GM18519 (cell line): ENCODE data around the gene BRF1.
A peak's percentile ranks its signal among the peaks of the same experiment; 100 is the strongest.
"Not testable (repeated sequence)": the region's sequence is repeated elsewhere in the genome, so short reads cannot be mapped to it uniquely, and the experiment has no call there.

Experiments
- ATAC-seq: cut with Tn5 transposase; IDR thresholded peaks from one replicate; pipeline ENCODE4 v1.9.1; 2021; ENCODE audit warnings: mild to moderate bottlenecking, moderate library complexity; ENCODE audit not compliant: unreplicated experiment, low FRiP score

Gene BRF1, protein sequence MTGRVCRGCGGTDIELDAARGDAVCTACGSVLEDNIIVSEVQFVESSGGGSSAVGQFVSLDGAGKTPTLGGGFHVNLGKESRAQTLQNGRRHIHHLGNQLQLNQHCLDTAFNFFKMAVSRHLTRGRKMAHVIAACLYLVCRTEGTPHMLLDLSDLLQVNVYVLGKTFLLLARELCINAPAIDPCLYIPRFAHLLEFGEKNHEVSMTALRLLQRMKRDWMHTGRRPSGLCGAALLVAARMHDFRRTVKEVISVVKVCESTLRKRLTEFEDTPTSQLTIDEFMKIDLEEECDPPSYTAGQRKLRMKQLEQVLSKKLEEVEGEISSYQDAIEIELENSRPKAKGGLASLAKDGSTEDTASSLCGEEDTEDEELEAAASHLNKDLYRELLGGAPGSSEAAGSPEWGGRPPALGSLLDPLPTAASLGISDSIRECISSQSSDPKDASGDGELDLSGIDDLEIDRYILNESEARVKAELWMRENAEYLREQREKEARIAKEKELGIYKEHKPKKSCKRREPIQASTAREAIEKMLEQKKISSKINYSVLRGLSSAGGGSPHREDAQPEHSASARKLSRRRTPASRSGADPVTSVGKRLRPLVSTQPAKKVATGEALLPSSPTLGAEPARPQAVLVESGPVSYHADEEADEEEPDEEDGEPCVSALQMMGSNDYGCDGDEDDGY

DNA sequence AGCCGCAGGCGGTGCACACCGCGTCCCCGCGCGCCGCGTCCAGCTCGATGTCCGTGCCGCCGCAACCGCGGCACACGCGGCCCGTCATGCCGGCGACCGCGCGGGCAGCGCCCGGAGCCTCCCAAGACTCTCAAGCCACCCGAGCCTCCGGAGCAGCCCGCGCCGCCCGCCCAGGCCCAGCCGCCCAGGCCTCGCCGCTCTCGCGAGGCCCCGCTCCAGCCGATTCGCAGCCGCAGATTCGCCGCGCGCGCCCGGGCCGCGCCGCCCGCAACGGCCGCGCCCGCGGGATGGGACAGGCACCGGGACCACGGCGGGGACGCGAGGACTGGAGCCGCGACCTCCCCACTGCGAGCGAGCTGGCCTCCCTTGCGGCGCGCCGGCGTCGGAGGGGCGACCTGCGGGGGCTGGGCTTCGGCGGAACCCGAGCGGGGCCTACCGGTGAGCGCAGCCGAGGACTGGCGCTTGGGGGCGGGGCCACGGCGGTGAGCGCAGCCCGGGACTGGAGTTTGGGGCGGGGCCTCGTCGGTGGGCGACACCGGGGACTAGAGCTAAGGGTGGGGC lies at the start of gene BRF1:
BRF1 (minus strand) TSS at position 460 of the 561 bp plus-strand sequence; CDS start at position 88, 372 bp downstream.
- peak; percentile 64 for ATAC-seq

DNA sequence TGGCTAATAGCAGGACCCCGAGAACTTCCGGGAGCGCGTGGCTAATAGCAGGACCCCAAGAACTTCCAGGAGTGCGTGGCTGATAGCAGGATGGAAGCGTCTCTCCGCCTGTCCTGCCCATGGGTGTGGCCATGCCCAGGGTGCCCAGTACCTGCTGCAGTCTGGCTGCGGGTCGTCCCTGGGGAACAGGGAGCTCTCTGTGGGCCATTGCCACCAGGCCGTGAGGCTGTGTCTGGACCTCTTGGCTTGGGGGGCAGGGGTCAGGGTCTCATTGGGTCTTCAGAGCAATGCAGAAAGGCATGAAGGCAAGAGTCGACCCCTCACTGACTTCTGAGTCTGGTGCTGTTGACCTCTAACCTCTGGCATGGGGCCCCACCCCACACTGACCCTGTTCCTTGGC lies 49.2 kb upstream of the BRF1 start:
- no peak for ATAC-seq

DNA sequence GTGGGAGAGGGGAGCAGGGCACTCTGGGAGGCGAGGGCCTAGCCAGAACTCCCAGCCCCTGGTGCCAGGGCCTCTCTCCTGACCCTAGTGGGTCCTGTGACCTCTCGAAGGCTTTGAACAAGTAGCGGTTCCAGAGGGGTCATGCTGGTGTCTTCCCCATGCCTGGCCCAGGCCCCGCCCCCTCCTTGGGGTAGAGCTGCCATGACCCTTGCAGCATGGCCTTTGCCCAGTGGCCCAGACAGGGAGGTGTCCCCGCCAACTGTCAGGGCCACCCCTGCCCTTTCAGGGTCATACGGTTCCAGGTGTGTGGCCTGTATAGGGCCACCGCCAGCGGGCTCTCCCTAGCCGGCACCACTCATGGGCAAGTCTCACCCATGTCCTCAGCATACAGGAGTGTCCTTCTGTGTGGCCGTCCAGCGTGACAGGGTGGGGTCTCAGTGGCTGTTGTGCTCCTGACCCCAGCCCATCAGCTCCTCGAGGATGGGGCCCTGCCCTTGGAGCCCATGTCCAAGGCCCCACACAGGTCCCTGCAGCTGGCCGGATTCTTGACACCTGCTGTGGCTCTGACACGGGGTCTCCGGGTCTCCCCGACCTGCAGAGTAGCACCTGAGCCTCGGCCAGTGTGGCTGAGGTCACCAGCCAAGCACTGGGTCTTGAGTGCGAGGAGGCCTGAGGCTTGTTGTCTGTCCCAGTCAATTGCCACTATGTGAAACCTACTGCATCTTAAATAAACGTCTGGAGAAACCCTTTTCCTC lies 48.3 kb upstream of the BRF1 start:
- ATAC-seq = no peak

DNA sequence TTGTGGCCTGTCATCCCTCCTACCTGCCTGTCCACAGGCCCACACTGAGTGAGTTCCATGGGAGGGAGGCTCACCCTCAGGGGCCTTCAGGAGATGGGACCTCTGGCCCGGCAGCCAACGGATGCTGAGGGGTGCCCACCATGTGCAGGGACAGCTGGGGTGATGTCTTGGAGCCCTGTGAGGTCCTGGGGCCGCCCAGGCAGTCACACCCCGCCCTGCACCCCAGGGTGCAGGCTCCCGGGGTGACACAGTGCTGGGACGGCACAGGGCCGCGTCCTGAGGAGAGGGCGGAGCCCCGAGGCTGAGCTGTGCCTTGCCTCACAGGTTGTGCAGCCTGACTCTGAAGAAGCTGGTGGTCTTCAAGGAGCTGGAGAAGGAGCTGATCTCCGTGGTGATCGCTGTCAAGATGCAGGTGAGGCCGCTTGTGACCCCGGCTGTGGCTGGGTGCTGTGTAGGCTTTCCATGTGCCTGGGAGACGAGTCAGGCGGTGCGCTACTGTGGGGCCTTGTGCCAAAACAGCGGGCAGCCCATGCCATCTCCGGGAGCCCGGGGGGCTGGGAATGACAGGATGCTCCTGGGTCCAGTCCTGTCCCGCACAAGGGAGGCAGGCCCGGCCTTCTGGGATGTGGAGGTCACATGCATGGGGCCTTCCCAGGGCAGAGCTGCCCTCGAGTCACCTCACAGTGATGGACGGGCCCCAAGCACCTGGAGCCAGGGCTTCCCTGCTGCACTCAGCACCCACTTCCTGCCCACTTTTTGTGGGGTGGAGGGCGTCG lies 47.6 kb upstream of the BRF1 start:
- no peak for ATAC-seq

DNA sequence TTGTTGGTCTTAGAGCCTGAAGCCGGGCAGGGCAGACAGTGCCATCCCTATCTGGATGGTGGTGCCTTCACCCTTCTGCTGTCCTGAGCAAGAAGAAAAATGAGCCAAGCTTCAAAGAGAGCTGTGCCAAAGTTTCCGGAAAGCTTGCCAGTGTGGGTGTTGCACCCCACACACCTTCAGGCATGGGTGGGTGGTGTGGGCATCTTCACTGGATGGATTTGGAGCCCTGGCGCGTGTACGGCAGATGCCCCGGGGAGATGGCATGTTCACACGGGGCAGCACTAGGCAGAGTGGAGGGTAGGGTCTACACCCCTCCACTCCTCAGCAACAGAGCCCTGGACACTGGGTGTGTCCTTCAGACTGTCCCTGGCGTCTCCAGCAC lies 46.8 kb upstream of the BRF1 start:
- ATAC-seq = no peak

DNA sequence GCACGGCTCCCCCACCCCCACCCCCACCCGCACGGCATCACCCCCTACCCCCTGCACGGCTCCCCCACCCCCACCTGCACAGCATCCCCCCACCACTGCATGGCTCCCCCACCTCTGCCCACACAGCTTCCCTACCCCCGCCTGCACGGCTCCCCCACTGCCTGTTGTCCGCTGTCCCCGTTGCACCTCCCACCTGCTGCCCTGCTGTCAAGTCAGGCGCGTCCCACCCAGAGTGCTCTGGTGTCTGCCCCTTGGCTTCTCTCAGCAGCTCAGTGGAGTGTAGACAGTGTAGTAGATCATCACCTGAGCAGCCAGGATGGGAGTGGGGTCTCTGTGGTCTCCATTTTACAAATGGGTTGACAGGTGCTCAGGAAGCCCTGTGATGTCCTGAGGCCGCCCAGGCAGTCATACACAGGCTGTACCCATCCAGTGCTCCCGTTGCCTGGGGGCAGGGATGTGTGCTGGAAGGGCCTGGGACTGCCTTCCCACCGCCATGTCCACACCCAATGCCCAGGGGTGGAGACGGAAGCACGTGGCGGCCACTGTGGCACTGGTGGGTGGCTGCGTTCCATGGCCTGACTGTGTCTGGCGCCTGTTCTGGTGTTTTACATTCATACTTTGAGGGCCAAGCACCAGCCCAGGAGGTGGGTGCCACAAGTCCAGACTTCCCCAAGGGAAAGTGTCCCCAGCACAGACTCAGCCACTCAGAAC lies 46.2 kb upstream of the BRF1 start:
- no peak for ATAC-seq

DNA sequence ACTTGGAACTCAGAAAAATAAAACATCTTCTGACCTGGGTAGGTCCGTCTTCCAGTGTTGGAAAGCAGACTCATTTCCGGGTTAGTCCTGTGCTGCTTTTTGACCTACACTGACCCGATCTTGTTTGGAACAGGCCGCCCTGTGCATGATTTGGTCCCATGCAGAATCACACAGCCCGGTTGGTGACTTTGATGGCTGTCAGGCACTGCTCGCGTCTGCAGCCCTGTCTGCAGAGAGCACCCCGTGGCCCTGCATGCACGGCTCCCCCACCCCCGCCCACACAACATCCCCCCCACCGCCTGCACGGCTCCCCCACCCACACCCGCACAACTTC lies 45.4 kb upstream of the BRF1 start:
- ATAC-seq = no peak

DNA sequence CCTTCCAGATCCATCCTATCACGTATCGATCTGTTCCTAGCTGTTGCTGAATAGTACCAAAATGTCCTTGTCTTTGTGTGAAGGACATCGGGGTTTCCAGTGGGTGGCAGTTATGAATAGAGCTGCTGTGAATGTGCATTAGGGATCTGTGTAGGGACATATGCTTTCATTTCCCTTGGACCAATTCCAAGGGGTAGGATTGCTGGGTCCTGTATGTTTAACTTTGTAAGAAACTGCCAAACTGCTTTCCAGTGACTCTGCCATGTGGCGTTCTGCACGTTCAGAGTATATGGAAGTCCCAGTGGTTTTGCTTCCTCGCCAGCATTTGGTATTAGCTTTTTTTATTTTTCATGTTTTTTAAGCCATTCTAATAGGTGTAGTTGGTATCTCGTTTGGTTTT lies 42.4 kb upstream of the BRF1 start:
- no peak for ATAC-seq

DNA sequence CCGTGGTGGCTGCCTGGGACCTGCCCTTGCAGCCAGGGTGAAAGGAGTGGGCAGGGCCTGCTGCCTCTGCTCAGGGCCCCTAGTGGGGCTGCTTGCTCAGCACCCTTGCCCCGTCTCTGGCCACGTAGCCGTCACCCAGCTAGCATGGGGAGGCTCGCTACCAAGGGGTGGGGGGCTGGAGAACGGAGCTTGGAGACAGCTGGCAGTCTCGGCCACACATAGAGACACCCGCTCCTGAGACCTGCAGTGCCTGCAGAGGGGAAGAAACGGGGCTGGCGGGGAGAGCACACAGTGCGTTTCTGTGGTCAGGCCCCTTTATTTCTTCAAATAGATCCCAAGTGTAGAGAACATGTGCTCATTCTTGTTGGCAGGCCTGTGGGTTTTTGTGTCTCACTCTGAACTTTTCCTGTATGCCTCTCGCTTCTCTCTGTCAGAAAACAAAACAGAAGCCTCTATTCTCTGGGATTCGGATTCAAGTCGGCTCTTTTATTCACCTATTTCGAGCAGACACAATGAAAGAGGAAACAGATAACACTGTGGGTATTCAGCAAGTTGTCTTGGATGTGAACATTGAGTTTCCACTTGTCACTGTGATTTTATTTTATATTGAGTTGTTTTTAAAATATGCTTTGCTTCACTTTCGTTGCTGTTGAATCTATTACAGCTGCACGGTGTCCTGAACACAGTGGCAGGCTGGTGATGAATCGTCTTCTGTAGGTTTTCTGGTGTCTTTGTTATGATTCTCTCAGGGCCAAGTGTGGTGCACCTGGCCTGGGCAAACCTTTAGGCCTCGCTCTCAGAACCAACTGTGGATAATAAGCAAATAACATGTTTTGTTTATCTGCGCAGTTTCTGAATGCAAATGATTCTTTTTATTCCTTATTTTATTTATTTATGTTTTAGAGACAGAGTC lies 40.3 kb upstream of the BRF1 start:
- ATAC-seq = no peak

DNA sequence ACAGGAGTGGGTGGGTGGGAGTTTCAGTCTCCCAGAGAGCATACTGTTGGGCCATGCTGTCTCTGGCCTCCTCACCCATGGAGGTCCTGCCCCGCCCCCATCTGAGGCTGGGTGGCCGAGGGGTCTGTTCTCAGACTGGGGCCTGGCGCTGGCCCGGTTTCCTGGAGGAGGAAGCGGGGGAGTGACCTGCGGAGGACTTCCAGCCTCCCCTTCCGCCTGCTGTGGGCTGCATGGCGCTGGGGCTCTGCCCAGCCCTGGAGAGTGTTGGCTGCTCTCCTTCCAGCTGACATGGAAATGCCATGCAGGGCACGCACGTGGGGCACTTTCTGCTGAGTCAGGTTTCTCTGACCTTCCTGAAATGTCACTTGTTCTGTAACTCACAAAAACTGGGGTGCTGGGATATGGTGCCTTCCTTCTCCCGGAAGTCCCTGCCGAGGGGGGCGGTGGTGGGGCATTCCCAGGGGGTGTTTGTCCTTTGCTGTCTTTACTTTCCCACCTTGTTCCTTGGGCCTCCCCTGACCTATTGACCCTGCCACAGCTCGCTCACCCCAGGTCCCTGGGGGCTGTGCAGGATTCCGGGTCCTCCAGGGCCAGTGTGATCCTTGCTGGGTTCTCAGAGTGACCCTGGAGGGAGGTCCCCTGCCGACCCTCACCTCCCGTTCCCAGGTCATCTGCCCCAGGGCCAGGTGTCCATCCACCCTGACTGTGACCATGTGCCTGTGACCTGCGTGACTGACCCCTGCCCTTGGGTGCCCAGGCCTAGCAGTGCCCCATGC lies 37.4 kb upstream of the BRF1 start:
- ATAC-seq = no peak

DNA sequence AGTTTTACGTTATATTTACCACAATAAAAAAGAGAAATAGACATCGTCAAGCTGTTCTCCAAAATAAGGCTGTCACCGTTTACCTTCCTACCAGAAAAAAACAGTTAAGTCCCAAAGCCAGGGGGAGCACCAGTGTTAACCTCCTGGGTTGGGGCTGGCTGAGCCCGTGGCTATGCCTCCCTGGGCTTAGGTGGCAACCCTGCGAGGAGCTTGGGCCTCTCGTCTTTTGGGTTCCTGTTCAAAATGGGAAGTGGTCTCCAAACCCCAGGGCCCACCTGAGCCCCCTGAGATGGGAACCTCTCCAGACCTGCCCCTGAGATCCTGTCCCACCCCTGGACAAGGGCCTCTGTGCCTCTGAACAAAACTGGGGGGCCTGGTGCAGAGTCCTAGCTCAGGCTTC lies 36.6 kb upstream of the BRF1 start:
- ATAC-seq = no peak

DNA sequence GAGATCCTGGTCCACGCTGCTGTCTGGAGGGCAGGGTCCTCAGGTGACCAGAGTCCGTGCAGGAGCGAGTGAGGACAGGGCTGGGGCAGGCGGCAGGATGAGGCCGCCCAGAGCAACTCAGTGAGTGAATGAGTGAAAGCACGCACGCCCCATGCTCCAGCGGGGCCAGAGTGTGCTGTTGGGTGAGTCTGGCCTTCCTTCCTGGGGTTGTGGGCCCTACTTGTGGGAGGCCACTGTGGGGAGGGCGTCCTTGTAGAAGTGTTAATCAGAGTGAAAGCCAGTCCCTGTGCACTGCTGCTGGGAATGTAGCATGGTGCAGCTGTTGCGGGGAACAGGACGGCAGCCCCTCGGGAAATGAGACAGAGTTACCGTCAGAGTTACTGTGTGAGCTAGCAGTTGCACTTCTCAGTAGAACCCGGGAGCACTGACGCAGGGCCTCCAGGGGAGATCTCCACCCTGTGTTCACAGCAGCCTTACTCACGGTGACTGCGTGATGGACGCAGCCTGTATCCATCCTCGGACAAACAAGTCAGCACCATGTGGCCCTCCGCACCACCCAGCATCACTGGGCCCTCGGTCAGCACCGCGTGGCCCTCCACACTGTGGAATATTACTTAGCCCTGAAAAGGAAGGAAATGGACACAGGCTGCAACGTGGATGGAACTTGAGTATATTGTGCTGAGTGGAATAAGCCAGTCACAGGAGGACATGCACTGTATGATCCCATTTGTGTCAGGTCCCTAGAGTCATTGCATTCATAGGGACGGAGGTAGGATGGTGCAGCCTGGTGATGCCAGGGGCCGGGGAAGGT lies 35.9 kb upstream of the BRF1 start:
- ATAC-seq = no peak

DNA sequence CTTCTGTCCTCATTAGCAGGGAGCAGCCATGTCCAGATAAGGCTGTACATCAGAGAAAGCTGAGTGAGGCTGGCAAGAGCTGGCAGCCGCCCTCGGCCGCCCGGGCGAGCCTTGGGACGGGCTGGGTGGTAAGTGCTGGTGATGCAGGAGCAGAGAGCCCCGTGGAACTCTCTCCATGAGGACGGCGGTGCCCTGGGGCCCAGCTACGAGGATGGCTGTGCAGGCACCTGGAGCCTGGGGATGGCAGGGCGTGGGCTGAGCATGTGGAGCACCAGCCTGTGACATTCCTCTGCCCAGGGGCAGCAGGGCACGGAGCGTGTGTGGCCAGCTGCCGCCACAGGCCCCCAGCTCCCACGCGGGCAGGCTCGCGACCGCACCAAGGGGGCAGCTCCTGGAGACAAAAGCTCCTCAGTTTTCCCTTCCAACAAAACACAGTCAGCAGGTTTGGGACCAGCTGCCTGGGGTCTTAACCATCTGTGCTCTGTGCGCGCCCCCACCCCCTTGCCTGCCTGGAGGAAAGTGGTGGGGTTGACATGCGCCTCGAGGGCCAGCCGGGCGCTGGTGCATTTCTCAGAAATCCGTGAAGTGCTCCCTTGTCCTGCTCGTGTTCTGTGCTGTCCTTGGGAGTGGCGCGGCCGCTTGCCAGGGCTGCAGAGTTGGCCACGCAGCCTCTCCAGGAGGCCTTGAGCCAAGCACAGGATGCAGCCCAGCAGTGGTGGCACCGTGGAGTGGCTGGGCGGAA lies 35.1 kb upstream of the BRF1 start:
- no peak for ATAC-seq

DNA sequence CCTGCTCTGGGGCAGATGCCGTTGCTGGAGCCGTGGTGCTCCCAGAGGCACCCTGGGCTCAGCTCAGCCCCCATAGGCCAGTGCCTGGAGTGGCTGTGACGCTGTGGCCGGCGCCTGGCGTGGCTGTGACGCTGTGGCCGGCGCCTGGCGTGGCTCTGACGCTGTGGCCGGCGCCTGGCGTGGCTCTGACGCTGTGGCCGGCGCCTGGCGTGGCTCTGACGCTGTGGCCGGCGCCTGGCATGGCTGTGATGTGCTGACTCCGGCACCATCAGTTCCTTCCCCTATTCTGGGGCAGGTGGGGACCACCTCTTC lies 34.4 kb upstream of the BRF1 start:
- not testable (repeated sequence) for ATAC-seq

DNA sequence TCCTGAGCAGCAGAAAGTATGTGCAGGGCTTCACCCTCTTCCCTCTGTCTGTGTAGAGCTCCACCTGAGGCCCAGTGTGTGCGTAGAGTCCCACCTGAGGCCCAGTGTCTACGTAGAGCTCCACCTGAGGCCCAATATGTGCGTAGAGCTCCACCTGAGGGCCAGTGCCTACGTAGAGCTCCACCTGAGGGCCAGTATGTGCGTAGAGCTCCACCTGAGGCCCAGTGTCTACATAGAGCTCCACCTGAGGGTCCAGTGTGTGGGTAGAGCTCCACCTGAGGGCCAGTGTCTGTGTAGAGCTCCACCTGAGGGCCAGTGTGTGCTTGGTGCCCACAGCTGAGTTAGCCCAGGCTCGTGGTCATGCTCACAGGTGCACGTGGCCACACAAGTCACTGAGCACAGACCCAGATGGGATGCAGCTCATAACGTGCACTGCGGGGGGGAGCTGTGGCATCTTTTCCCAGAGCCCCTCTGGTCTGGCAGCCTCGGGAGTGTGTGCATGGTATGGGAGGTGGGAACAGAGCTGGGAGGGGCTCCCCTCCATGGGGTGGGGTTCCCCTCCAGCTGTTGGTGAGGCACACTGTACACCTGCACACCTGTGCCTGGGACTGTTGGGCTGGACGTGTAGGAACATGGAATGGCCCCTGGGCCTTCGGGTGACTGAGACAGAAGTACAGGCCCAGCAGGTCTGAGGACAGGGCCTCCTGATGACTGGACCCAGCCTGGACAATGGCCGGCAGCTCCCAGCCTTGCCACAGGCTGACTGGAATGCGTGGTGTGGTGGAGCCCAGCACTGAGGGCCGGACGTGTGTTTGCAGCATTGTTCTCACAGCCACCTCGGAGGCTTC lies 33.8 kb upstream of the BRF1 start:
- ATAC-seq = no peak
